ENCODE measurements around the gene PON1.

Gene PON1

GRCh38 chr7:95365151-95365550 is 40.8 kb upstream of the PON1 start:
- Histone ChIP-seq H3K4me2 (ENCODE audit: insufficient read depth, low read length) (no peak overlapping the region), H4K20me1 (ENCODE audit: insufficient read depth, low read length) (no peaks in the 10 kb centered on the region), H3K4me3 (ENCODE audit: low read depth in 1 of 2, low read length in 2 of 2) (no peak overlapping the region), H3K4me1 (ENCODE audit: insufficient read depth, low read length) (no peaks in the 10 kb centered on the region), H2AFZ (ENCODE audit: low read depth, low read length) (no peak overlapping the region), H3K36me3 (ENCODE audit: insufficient read depth, low read length) (no peaks in the 10 kb centered on the region), H3K27ac (ENCODE audit: low read length) (no peak overlapping the region), H3K27me3 (ENCODE audit: insufficient read depth, low read length, poor library complexity) (no peaks in the 10 kb centered on the region), H3K79me2 (ENCODE audit: insufficient read depth, low read length) (no peaks in the 10 kb centered on the region), H3K9ac (ENCODE audit: low read depth, low read length) (no peak overlapping the region), H3K9me3 (ENCODE audit: insufficient read depth, low read length, severe bottlenecking) (no peaks in the 10 kb centered on the region)
- ATAC-seq (ENCODE audit: insufficient read depth, low read depth) (no peak), DNase-seq (no peak)
- TF ChIP-seq EZH2 (IDR thresholded peaks at IDR 0.05; ENCODE audit: borderline replicate concordance, low read depth, low read length, severe bottlenecking) (no peak), CTCF (IDR thresholded peaks at IDR 0.05; ENCODE audit: borderline replicate concordance, extremely low read depth, low read length, poor library complexity, severe bottlenecking) (no peak)

GRCh38 chr7:95357623-95358022 is 33.3 kb upstream of the PON1 start:
- Histone ChIP-seq H3K9me3 (ENCODE audit: insufficient read depth, low read length, severe bottlenecking) (no peaks in the 10 kb centered on the region), H3K36me3 (ENCODE audit: insufficient read depth, low read length) (no peaks in the 10 kb centered on the region), H3K79me2 (ENCODE audit: insufficient read depth, low read length) (no peaks in the 10 kb centered on the region), H3K27ac (ENCODE audit: low read length) (no peak overlapping the region), H3K4me3 (ENCODE audit: low read depth in 1 of 2, low read length in 2 of 2) (no peak overlapping the region), H4K20me1 (ENCODE audit: insufficient read depth, low read length) (no peaks in the 10 kb centered on the region), H2AFZ (ENCODE audit: low read depth, low read length) (no peak overlapping the region), H3K27me3 (ENCODE audit: insufficient read depth, low read length, poor library complexity) (no peaks in the 10 kb centered on the region), H3K4me1 (ENCODE audit: insufficient read depth, low read length) (no peaks in the 10 kb centered on the region), H3K9ac (ENCODE audit: low read depth, low read length) (no peak overlapping the region), H3K4me2 (ENCODE audit: insufficient read depth, low read length) (no peak overlapping the region)
- ATAC-seq (ENCODE audit: insufficient read depth, low read depth) (no peak), DNase-seq (no peak)
- TF ChIP-seq CTCF (IDR thresholded peaks at IDR 0.05; ENCODE audit: borderline replicate concordance, extremely low read depth, low read length, poor library complexity, severe bottlenecking) (no peak), EZH2 (IDR thresholded peaks at IDR 0.05; ENCODE audit: borderline replicate concordance, low read depth, low read length, severe bottlenecking) (no peak)

GRCh38 chr7:95342642-95343307 is 18.4 kb upstream of the PON1 start:
- no peak overlapping the region for H2AFZ ChIP-seq (ENCODE audit: low read depth, low read length)
- no peak overlapping the region for H3K4me3 ChIP-seq (ENCODE audit: low read depth in 1 of 2, low read length in 2 of 2)
- ATAC-seq (ENCODE audit: insufficient read depth, low read depth) (0 out of 3 replicates have a peak, but pooled peaks have one; percentile 19), DNase-seq (no peak)
- H3K27ac ChIP-seq (ENCODE audit: low read length), result no peak overlapping the region
- TF ChIP-seq EZH2 (IDR thresholded peaks at IDR 0.05; ENCODE audit: borderline replicate concordance, low read depth, low read length, severe bottlenecking) (no peak), CTCF (IDR thresholded peaks at IDR 0.05; ENCODE audit: borderline replicate concordance, extremely low read depth, low read length, poor library complexity, severe bottlenecking) (peak; percentile 24)
- H3K36me3 ChIP-seq (ENCODE audit: insufficient read depth, low read length), result no peaks in the 10 kb centered on the region
- H4K20me1 ChIP-seq (ENCODE audit: insufficient read depth, low read length), result no peaks in the 10 kb centered on the region
- H3K9me3 ChIP-seq (ENCODE audit: insufficient read depth, low read length, severe bottlenecking), result no peaks in the 10 kb centered on the region
- no peak overlapping the region for H3K9ac ChIP-seq (ENCODE audit: low read depth, low read length)
- no peaks in the 10 kb centered on the region for H3K4me1 ChIP-seq (ENCODE audit: insufficient read depth, low read length)
- H3K79me2 ChIP-seq (ENCODE audit: insufficient read depth, low read length), result no peaks in the 10 kb centered on the region
- H3K27me3 ChIP-seq (ENCODE audit: insufficient read depth, low read length, poor library complexity), result no peaks in the 10 kb centered on the region
- H3K4me2 ChIP-seq (ENCODE audit: insufficient read depth, low read length), result no peak overlapping the region

Measured in DND-41 (cell line).